Measurements from ENCODE around the gene CLIC5.

Gene CLIC5

GRCh38 chr6:46010270-46010669 is 5.4 kb downstream of the CLIC5 start:
- TF ChIP-seq, protein P1, sequence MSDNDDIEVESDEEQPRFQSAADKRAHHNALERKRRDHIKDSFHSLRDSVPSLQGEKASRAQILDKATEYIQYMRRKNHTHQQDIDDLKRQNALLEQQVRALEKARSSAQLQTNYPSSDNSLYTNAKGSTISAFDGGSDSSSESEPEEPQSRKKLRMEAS (IDR thresholded peaks at IDR 0.05), result no peak
- no peak for TF ChIP-seq RAD21 (IDR thresholded peaks at IDR 0.05; ENCODE audit: low read depth)
- TF ChIP-seq ZBTB7A (IDR thresholded peaks at IDR 0.05; ENCODE audit: low read depth), result no peak
- TF ChIP-seq YY1 (IDR thresholded peaks at IDR 0.05; ENCODE audit: low read depth), result no peak
- no peak for TF ChIP-seq TAF1 (IDR thresholded peaks at IDR 0.05; ENCODE audit: low read depth)
- no peak for TF ChIP-seq NFIC (IDR thresholded peaks at IDR 0.05)
- TF ChIP-seq EGR1 (IDR thresholded peaks at IDR 0.05), result no peak
- TF ChIP-seq TCF12 (IDR thresholded peaks at IDR 0.05; ENCODE audit: low read depth), result no peak
- TF ChIP-seq, protein P2, sequence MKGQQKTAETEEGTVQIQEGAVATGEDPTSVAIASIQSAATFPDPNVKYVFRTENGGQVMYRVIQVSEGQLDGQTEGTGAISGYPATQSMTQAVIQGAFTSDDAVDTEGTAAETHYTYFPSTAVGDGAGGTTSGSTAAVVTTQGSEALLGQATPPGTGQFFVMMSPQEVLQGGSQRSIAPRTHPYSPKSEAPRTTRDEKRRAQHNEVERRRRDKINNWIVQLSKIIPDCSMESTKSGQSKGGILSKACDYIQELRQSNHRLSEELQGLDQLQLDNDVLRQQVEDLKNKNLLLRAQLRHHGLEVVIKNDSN (IDR thresholded peaks at IDR 0.05), result no peak
- TF ChIP-seq CEBPB (IDR thresholded peaks at IDR 0.05), result no peak
- TF ChIP-seq REST (IDR thresholded peaks at IDR 0.05; ENCODE audit: low read depth), result no peak
- no peak for TF ChIP-seq FOXM1 (IDR thresholded peaks at IDR 0.05; ENCODE audit: borderline replicate concordance, low read depth)
- TF ChIP-seq EP300 (IDR thresholded peaks at IDR 0.05; ENCODE audit: borderline replicate concordance), result no peak

DNA sequence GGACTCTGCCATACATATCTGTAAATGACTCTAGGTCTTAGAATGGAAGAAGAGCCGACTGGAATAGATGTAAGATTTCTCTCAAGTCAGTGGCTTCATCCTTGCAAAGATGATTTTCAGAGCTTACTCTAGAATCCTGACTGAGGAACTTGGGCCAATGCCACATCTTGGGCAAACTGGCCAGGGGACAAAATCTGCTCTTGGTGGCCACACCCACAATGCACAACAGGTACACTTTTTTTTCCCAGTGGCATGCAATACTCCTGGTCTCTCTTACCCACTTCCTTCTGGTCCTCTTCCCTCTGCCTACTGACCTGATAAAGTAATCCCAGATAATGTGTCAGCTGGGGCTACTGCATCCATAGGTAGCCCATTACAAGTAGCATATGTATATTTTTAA is 13.4 kb downstream of the CLIC5 start:
- TF ChIP-seq TEAD4 (IDR thresholded peaks at IDR 0.05), result no peak
- TF ChIP-seq, protein P1 (IDR thresholded peaks at IDR 0.05), result no peak
- TF ChIP-seq, protein P2 (IDR thresholded peaks at IDR 0.05), result no peak
- no peak for TF ChIP-seq ZBTB7A (IDR thresholded peaks at IDR 0.05; ENCODE audit: low read depth)
- TF ChIP-seq CREB1 (IDR thresholded peaks at IDR 0.05; ENCODE audit: low read depth), result no peak
- TF ChIP-seq YY1 (IDR thresholded peaks at IDR 0.05; ENCODE audit: low read depth), result no peak
- no peak for TF ChIP-seq TAF1 (IDR thresholded peaks at IDR 0.05; ENCODE audit: low read depth)
- TF ChIP-seq EP300 (IDR thresholded peaks at IDR 0.05; ENCODE audit: borderline replicate concordance), result no peak
- no peak for TF ChIP-seq EGR1 (IDR thresholded peaks at IDR 0.05)
- TF ChIP-seq REST (IDR thresholded peaks at IDR 0.05; ENCODE audit: low read depth), result no peak
- no peak for TF ChIP-seq FOXM1 (IDR thresholded peaks at IDR 0.05; ENCODE audit: borderline replicate concordance, low read depth)
- TF ChIP-seq TCF12 (IDR thresholded peaks at IDR 0.05; ENCODE audit: low read depth), result no peak
- no peak for TF ChIP-seq CEBPB (IDR thresholded peaks at IDR 0.05)
- no peak for TF ChIP-seq RAD21 (IDR thresholded peaks at IDR 0.05; ENCODE audit: low read depth)
- no peak for TF ChIP-seq NFIC (IDR thresholded peaks at IDR 0.05)

DNA sequence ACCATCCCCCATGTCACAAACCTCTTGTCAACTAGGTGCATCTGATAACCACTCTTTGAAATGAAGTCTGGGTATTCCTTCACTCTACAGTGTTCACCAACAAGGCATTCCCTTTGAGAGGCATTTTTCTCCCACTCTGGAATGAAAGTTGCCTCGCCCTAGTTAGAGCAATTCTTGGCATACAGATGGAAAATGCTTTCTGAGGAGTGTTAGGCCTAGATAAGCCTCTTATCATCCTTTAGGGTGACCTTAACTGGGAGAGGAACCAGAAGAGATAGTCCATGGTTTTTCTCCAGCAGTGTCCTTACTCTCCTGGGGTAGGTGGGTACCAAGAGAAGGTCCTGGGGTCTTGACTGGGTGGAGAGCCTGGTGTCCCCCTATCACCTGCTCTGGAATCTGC is 14.8 kb downstream of the CLIC5 start:
- TF ChIP-seq EP300 (IDR thresholded peaks at IDR 0.05; ENCODE audit: borderline replicate concordance), result no peak

DNA sequence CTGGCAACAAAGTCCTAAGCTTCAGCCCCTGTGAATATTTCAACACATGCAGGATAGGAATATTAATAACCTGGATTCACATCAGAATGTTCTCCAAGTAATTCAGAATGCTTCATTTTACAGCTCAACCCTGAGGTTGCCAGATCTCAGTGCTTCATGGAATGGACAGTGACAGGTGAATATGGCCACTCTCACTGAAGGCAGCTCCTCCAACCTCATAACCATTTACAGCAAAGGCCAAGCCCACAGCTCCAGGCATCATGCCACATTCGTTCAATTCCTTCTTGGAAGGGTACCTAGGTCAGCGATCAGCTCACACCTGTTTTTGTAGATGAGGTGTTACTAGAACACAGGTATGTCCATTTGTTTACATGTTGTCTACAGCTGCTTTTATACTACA is 17.1 kb downstream of the CLIC5 start:
- TF ChIP-seq REST (IDR thresholded peaks at IDR 0.05; ENCODE audit: low read depth), result peak; percentile 36; the same call in 1 of the 2 replicates
- no peak for TF ChIP-seq CREB1 (IDR thresholded peaks at IDR 0.05; ENCODE audit: low read depth)

DNA sequence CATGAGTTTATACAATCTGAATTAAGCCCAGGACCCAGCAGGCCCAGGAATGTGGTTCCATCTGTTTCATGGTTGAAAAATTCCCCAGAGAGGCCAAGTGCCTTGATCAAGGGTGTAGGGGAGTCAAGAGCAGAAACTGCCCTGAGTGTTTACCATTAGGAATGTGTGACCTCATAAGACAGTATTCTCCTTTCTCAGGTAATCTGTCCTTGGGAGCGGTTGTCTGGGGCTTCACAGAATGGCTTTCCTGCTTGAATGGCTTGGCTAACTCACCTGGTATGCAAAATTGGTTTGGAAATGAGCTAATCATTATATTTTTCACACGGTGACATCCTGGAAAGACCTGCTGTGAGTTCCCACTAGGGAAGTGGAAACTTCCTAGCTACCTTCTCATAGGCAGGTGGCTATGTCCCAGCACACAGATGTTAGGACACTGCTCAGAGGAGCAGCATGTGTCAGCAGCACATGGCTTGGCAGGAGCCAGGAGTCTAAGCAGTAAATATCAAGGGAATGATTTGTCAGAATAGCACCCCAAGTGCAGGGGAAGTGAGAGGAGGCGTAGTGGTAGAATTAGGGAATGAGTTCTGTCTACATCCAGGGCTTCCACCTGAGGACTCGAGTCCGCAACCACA is 17.7 kb downstream of the CLIC5 start:
- TF ChIP-seq NFIC (IDR thresholded peaks at IDR 0.05), result peak; percentile 54; the same call in 1 of the 2 replicates
- TF ChIP-seq CREB1 (IDR thresholded peaks at IDR 0.05; ENCODE audit: low read depth), result no peak
- TF ChIP-seq, protein P2 (IDR thresholded peaks at IDR 0.05), result no peak
- no peak for TF ChIP-seq CEBPB (IDR thresholded peaks at IDR 0.05)
- no peak for TF ChIP-seq EGR1 (IDR thresholded peaks at IDR 0.05)
- peak; percentile 87 for TF ChIP-seq EP300 (IDR thresholded peaks at IDR 0.05; ENCODE audit: borderline replicate concordance)
- TF ChIP-seq FOXM1 (IDR thresholded peaks at IDR 0.05; ENCODE audit: borderline replicate concordance, low read depth), result peak; percentile 87
- TF ChIP-seq TAF1 (IDR thresholded peaks at IDR 0.05; ENCODE audit: low read depth), result no peak
- peak; percentile 67; the same call in 1 of the 2 replicates for TF ChIP-seq TEAD4 (IDR thresholded peaks at IDR 0.05)
- TF ChIP-seq ZBTB7A (IDR thresholded peaks at IDR 0.05; ENCODE audit: low read depth), result no peak
- TF ChIP-seq RAD21 (IDR thresholded peaks at IDR 0.05; ENCODE audit: low read depth), result no peak
- peak; percentile 86 for TF ChIP-seq TCF12 (IDR thresholded peaks at IDR 0.05; ENCODE audit: low read depth)
- no peak for TF ChIP-seq REST (IDR thresholded peaks at IDR 0.05; ENCODE audit: low read depth)
- TF ChIP-seq, protein P1 (IDR thresholded peaks at IDR 0.05), result peak; percentile 69
- TF ChIP-seq YY1 (IDR thresholded peaks at IDR 0.05; ENCODE audit: low read depth), result no peak
